Endothelial cell of umbilical vein (primary cell): ENCODE measurements around the gene AOX1. TPM values are rescaled to one million over a fixed set of nuclear protein-coding genes. Genes with fewer than 3 reads are reported as not detected.

ENCODE experiments used
- BruUV-seq: library from RNA; stranded (reverse); fragments of 400-500 nt; replicated peaks from 2 replicates; lab custom pipeline; 2021; lab: Mats Ljungman, UMichigan
- CTCF ChIA-PET: fragments of 300-600, 350-600 bp; sonication (Branson Sonifier 250); formaldehyde crosslinking; loops from one replicate; lab custom pipeline; 2021; ENCODE audit warnings: antibody characterized with exemption, inconsistent platforms; lab: Charles Lee
- POLR2A ChIA-PET: fragments of 300-600, 350-600 bp; sonication (Branson Sonifier 250); formaldehyde crosslinking; loops from one replicate; lab custom pipeline; 2021; ENCODE audit warnings: antibody characterized with exemption, inconsistent platforms; lab: Charles Lee
- DNase-seq: peaks from one replicate; pipeline ENCODE4 v3.0.0-alpha.2; 2011; ENCODE audit warnings: low read depth, low spot score
- FAIRE-seq: peaks from 2 replicates; lab custom pipeline; 2011; peaks lifted over from hg19 to GRCh38; lab: Jason Lieb, UNC
- H2AFZ ChIP-seq: 2 replicates; pipeline ENCODE4 v1.6.0; 2012; ENCODE audit warnings: low read depth, low read length, control low read depth, inconsistent platforms
- H3K27ac ChIP-seq: 2 replicates; pipeline ENCODE4 v1.5.1; 2011; ENCODE audit warnings: low read depth, mild to moderate bottlenecking, control low read depth, low read length, moderate library complexity; ENCODE audit not compliant: insufficient read depth
- H3K27me3 ChIP-seq, 2 experiments: 2 replicates each; pipeline versions ENCODE4 v1.6.0 to v1.6.1; 2011; ENCODE audit warnings: low read length in 2 of 2, mixed read lengths in 1 of 2; ENCODE audit not compliant: control insufficient read depth in 2 of 2, insufficient read depth in 2 of 2
- H3K36me3 ChIP-seq, 2 experiments: 2 replicates in 1 of 2; 3 replicates in 1 of 2; pipeline ENCODE4 v1.5.1; 2011; ENCODE audit warnings: low read length in 2 of 2, mild to moderate bottlenecking in 1 of 2, moderate library complexity in 1 of 2; ENCODE audit not compliant: control insufficient read depth in 2 of 2, insufficient read depth in 2 of 2; ENCODE audit errors: extremely low read depth in 1 of 2
- H3K4me1 ChIP-seq: 3 replicates; pipeline ENCODE4 v1.5.1; 2011; ENCODE audit warnings: mild to moderate bottlenecking, low read length; ENCODE audit not compliant: control insufficient read depth, insufficient read depth; ENCODE audit errors: extremely low read depth
- H3K4me2 ChIP-seq: 2 replicates; pipeline ENCODE4 v1.6.1; 2011; ENCODE audit warnings: low read length, control low read depth, mixed read lengths; ENCODE audit not compliant: insufficient read depth
- H3K4me3 ChIP-seq, 3 experiments: fragments of 200-600 bp in 1 of 3; sonication (generic), shearing (Covaris generic) in 1 of 3; replicated peaks in 1 of 3; 2 replicates each; pipeline ENCODE4 v1.5.1; 2011 to 2016; ENCODE audit warnings: control low read depth in 3 of 3, low read length in 3 of 3, mild to moderate bottlenecking in 2 of 3, inconsistent platforms in 1 of 3, low read depth in 1 of 3, moderate library complexity in 1 of 3; ENCODE audit not compliant: insufficient read depth in 1 of 3
- H3K79me2 ChIP-seq: 2 replicates; pipeline ENCODE4 v1.6.0; 2012; ENCODE audit warnings: low read length, inconsistent platforms; ENCODE audit not compliant: control insufficient read depth, insufficient read depth
- H3K9ac ChIP-seq: replicated peaks from 2 replicates; pipeline ENCODE3; 2011; ENCODE audit warnings: low read length, control low read depth; ENCODE audit not compliant: insufficient read depth; ENCODE audit errors: extremely low read depth
- H3K9me1 ChIP-seq: replicated peaks from 3 replicates; pipeline ENCODE4 v1.6.0; 2011; ENCODE audit warnings: mild to moderate bottlenecking, low read length; ENCODE audit not compliant: control insufficient read depth, insufficient read depth; ENCODE audit errors: extremely low read depth
- H3K9me3 ChIP-seq: replicated peaks from 2 replicates; pipeline ENCODE4 v1.5.1; 2012; ENCODE audit warnings: low read length, inconsistent platforms; ENCODE audit not compliant: control insufficient read depth, insufficient read depth
- H4K20me1 ChIP-seq: replicated peaks from 2 replicates; pipeline ENCODE3; 2011; ENCODE audit warnings: mild to moderate bottlenecking, low read length; ENCODE audit not compliant: control insufficient read depth, insufficient read depth; ENCODE audit errors: extremely low read depth
- CTCF ChIP-seq, 2 donors: IDR thresholded peaks; 1 replicate in 1 of 2; 2 replicates in 1 of 2; pipeline ENCODE4 v1.5.1; 2011; ENCODE audit warnings: low read length in 2 of 2, mild to moderate bottlenecking in 2 of 2, moderate library complexity in 2 of 2, control low read depth in 1 of 2, inconsistent platforms in 1 of 2, low read depth in 1 of 2; ENCODE audit not compliant: insufficient read depth in 1 of 2; ENCODE audit errors: extremely low read depth in 1 of 2
- EZH2 ChIP-seq: IDR thresholded peaks from 2 replicates; pipeline ENCODE4 v1.6.1; 2012; ENCODE audit warnings: borderline replicate concordance, low read depth, mild to moderate bottlenecking, moderate library complexity, low read length, inconsistent platforms; ENCODE audit not compliant: severe bottlenecking
- FOS ChIP-seq: IDR thresholded peaks from 2 replicates; pipeline ENCODE4 v1.6.1; 2011; ENCODE audit warnings: mild to moderate bottlenecking, low read length, moderate library complexity, borderline replicate concordance; ENCODE audit not compliant: insufficient read depth
- MYC ChIP-seq: IDR thresholded peaks from one replicate; pipeline ENCODE4 v1.6.1; 2011; ENCODE audit warnings: mild to moderate bottlenecking, low read depth, low read length
- dilution Hi-C: fragments of 300-500 bp; cut with MboI; formaldehyde crosslinking; loops from one replicate; pipeline ENCODE4 v1.15.0; 2019; ENCODE audit warnings: low sequenced_read_pairs; ENCODE audit not compliant: extremely low pct_ligation_motif_present
- intact Hi-C: fragments of 100-400 bp; cut with micrococcal nuclease; formaldehyde crosslinking; loops from one replicate; pipeline ENCODE4 v1.10.0; 2022
- polyA plus RNA-seq, 4 experiments: library from polyadenylated mRNA; depleted of rRNA in 3 of 4; stranded (reverse) in 3 of 4; unstranded in 1 of 4; fragments of >200 nt; gene quantifications; 2 replicates each; pipeline versions ENCODE4 v1.2.1 to v1.2.3, GENCODE V29; 2011 to 2012; ENCODE audit warnings: missing spikeins in 1 of 4
- total RNA-seq: library from RNA; stranded (reverse); gene quantifications from 2 replicates; pipeline ENCODE4 v1.2.3, GENCODE V29; 2021

Gene AOX1
- total and polyA plus RNA-seq, 2 donors (not counting 3 experiments of a cell fraction or from before 2014, with no cell fraction given), result 0.03 to 0.46 TPM

- ChIA-PET POLR2A (no interaction called here), CTCF (interaction anchor here (0.6 to 2.9 kb wide), 5 partner anchors 12 to 107 kb away, joined by 3 to 7 read pairs (median 4); partner anchors contain the start of genes AOX1 and KCTD18)
- Histone ChIP-seq H2AFZ (no peak overlapping the region), H4K20me1 (no peaks in the 10 kb centered on the region), H3K27me3 (no peaks in the 10 kb centered on the region), H3K9ac (no peak overlapping the region), H3K27ac (no peak overlapping the region), H3K4me3 (no peak overlapping the region), H3K4me1 (no peaks in the 10 kb centered on the region), H3K4me2 (no peak overlapping the region), H3K36me3 (no peaks in the 10 kb centered on the region), H3K9me3 (no peaks in the 10 kb centered on the region), H3K79me2 (no peaks in the 10 kb centered on the region), H3K9me1 (no peaks in the 10 kb centered on the region)
- no TSS peak for BruUV-seq
- DNase-seq, result no peak
- dilution Hi-C loops (no loop called here), intact Hi-C loops (no loop called here)
- TF ChIP-seq EZH2 (no peak), MYC (no peak), FOS (no peak), CTCF (IDR thresholded peaks at IDR 0.05; ENCODE audit: extremely low read depth in 1 of 2, insufficient read depth in 1 of 2, low read depth in 1 of 2, low read length in 2 of 2) (no peak)
- no peak for FAIRE-seq
Measured at GRCh38 chr2:200616656-200617055, 30.8 kb downstream of the AOX1 start.
